Smooth muscle cell (in vitro differentiated cells): ENCODE data around the gene TIAM2. TPM values are rescaled to one million over a fixed set of nuclear protein-coding genes. Genes with fewer than 3 reads are reported as not detected.
"Not testable (repeated sequence)": the region's sequence is repeated elsewhere in the genome, so short reads cannot be mapped to it uniquely, and the experiment has no call there.

Experiments used
- DNase-seq: peaks from one replicate; lab custom pipeline; 2025; ENCODE audit not compliant: unreplicated experiment; lab: John Stamatoyannopoulos, UW
- H2AFZ ChIP-seq: fragments of 200-600 bp; sonication (generic); 2 replicates; pipeline ENCODE4 v1.6.0; 2016; ENCODE audit warnings: antibody characterized with exemption, low read depth, mild to moderate bottlenecking
- H3F3A ChIP-seq: fragments of 200-600 bp; sonication (generic); 2 replicates; pipeline ENCODE4 v1.6.0; 2017; ENCODE audit warnings: antibody characterized with exemption, low read depth
- H3K27ac ChIP-seq: fragments of 200-600 bp; sonication (generic); 2 replicates; pipeline ENCODE4 v1.5.1; 2016; ENCODE audit warnings: low read depth, mild to moderate bottlenecking
- H3K27me3 ChIP-seq: fragments of 200-600 bp; sonication (generic); 2 replicates; pipeline ENCODE4 v1.6.1; 2016; ENCODE audit warnings: low read depth, mild to moderate bottlenecking
- H3K36me3 ChIP-seq: fragments of 200-600 bp; sonication (generic); 2 replicates; pipeline ENCODE4 v1.5.1; 2016; ENCODE audit warnings: low read depth
- H3K4me1 ChIP-seq: fragments of 200-600 bp; sonication (generic); 2 replicates; pipeline ENCODE4 v1.5.1; 2016; ENCODE audit warnings: low read depth
- H3K4me2 ChIP-seq: fragments of 200-600 bp; sonication (generic); 2 replicates; pipeline ENCODE4 v1.6.0; 2016; ENCODE audit warnings: mild to moderate bottlenecking
- H3K4me3 ChIP-seq: fragments of 200-600 bp; sonication (generic); 2 replicates; pipeline ENCODE4 v1.5.1; 2016; ENCODE audit warnings: mild to moderate bottlenecking
- H3K79me2 ChIP-seq: fragments of 200-600 bp; sonication (generic); 2 replicates; pipeline ENCODE4 v1.6.0; 2016; ENCODE audit warnings: low read depth, mild to moderate bottlenecking
- H3K9ac ChIP-seq: fragments of 200-600 bp; sonication (generic); 2 replicates; pipeline ENCODE4 v1.6.0; 2016; ENCODE audit warnings: low read depth
- H3K9me3 ChIP-seq: fragments of 200-600 bp; sonication (generic); replicated peaks from 2 replicates; pipeline ENCODE4 v1.5.1; 2016; ENCODE audit warnings: low read depth
- H4K20me1 ChIP-seq: fragments of 200-600 bp; sonication (generic); 2 replicates; pipeline ENCODE4 v1.6.0; 2016; ENCODE audit warnings: low read depth
- CTCF ChIP-seq: fragments of 200-600 bp; sonication (generic); IDR thresholded peaks from 2 replicates; pipeline ENCODE4 v1.5.1; 2017; ENCODE audit warnings: borderline replicate concordance, mild to moderate bottlenecking, antibody characterized with exemption; ENCODE audit not compliant: insufficient read depth, poor library complexity, severe bottlenecking
- WGBS: methylation state at CpG from one replicate; pipeline ENCODE4 v1.1.7; 2016; ENCODE audit warnings: low lambda C conversion rate; 5-methylcytosine and 5-hydroxymethylcytosine counted together
- polyA plus RNA-seq: library from polyadenylated mRNA; unstranded; fragments of >200 nt; fragmentation: Nextera tagmentation; extraction: Ambion mirVana; gene quantifications from 2 replicates; pipeline ENCODE4 v1.2.1, GENCODE V29; 2016
- total RNA-seq: library from RNA; depleted of rRNA; stranded (reverse); fragments of >200 nt; gene quantifications from 2 replicates; pipeline ENCODE4 v1.2.3, GENCODE V29; 2014

The TIAM2 gene
- total and polyA plus RNA-seq, 2 experiments from 2014 or later: 13.1 to 24.9 TPM

DNA sequence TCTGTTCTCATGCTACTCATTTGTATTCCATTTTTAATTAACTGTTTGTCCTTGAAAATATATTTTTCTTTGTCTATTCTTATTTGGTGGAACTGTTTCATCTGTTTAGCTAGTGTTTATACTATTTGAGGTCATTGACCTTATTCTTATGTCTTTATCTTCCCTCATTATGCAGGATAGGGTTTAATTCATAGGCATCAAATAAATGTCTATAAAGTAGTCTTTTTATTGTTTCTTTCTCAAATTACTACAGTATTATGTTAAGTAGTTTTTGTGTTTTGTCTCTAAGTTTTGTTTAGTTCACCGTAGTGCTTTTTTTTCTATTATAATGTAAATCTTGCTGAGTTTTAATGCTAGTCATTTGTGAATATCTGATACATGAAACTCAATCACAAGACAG is 19.0 kb downstream of the TIAM2 start:
- Histone ChIP-seq H3K9me3 (no peaks in the 10 kb centered on the region), H3K4me1 (peaks cover 10% of the 10 kb centered on the region), H3K27me3 (no peaks in the 10 kb centered on the region), H3K4me2 (no peak overlapping the region), H3K36me3 (no peaks in the 10 kb centered on the region), H3K9ac (no peak overlapping the region), H3K27ac (peak overlapping the region; percentile 44), H3K79me2 (peaks cover 17% of the 10 kb centered on the region), H3F3A (no peaks in the 10 kb centered on the region), H4K20me1 (peaks cover 16% of the 10 kb centered on the region), H2AFZ (no peak overlapping the region), H3K4me3 (no peak overlapping the region)
- no peak for DNase-seq
- no peak for TF ChIP-seq CTCF
- 95% methylated on average over 1 of the region's 1 CpG for WGBS

DNA sequence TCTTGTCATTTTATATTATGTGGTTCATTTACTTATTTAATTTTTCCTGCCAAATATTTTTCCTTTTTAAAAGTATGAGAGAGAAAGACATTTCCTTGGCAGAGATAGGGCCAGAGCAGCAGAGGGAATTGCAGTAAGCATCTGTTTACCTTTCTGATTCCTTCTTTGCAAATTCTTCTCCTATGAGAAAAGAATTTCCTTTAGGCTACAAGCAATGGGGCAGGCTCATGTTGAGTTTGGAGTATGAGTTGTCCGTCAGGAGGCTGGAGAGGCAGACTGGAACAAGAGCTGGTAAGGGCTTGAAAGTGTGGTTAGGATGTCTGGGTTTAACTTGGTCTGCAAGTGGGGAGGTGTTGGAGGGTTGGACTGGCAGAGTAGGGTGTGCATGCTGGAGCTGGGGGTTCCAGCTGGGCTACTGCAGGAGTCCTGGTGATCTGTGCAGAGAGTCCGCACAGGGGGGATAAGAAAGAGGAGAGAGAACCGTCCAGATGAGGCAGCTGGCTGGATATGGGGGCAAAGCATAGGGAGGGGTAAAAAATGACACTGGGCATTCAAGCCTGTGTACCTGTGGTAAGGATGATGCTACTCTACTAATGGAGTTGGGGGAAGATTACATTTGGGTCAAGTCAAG is 19.7 kb downstream of the TIAM2 start:
- Histone ChIP-seq H2AFZ (no peak overlapping the region), H4K20me1 (peaks cover 19% of the 10 kb centered on the region), H3K9me3 (no peaks in the 10 kb centered on the region), H3K4me2 (no peak overlapping the region), H3K27ac (peak overlapping the region; percentile 44), H3K9ac (no peak overlapping the region), H3K4me3 (no peak overlapping the region), H3K27me3 (no peaks in the 10 kb centered on the region), H3K79me2 (peaks cover 12% of the 10 kb centered on the region), H3F3A (no peaks in the 10 kb centered on the region), H3K4me1 (peaks cover 10% of the 10 kb centered on the region), H3K36me3 (no peaks in the 10 kb centered on the region)
- no peak for DNase-seq
- WGBS: 75% methylated on average over 3 of the region's 3 CpGs
- TF ChIP-seq CTCF: no peak

- H4K20me1 ChIP-seq: peaks cover 19% of the 10 kb centered on the region
- not testable (repeated sequence) for H3K27ac ChIP-seq, H3K4me2 ChIP-seq, H3K9me3 ChIP-seq, H3K36me3 ChIP-seq, H3K27me3 ChIP-seq, H3K9ac ChIP-seq, H3F3A ChIP-seq, H3K4me3 ChIP-seq, H3K79me2 ChIP-seq, H2AFZ ChIP-seq, DNase-seq
- H3K4me1 ChIP-seq: peaks cover 10% of the 10 kb centered on the region
- WGBS: 91% methylated on average over 3 of the region's 3 CpGs
Measured at GRCh38 chr6:155018415-155018814, 23.3 kb downstream of the TIAM2 start.

GRCh38 chr6:155021680-155022079 is 26.6 kb downstream of the TIAM2 start:
- 81% methylated on average over 5 of the region's 5 CpGs for whole genome bisulfite sequencing
- H3K4me2 ChIP-seq: no peak overlapping the region
- no peak for TF ChIP-seq CTCF
- no peaks in the 10 kb centered on the region for H3K36me3 ChIP-seq
- H2AFZ ChIP-seq: no peak overlapping the region
- DNase-seq: no peak
- H3K79me2 ChIP-seq: no peaks in the 10 kb centered on the region
- no peaks in the 10 kb centered on the region for H3K27me3 ChIP-seq
- no peaks in the 10 kb centered on the region for H3F3A ChIP-seq
- peaks cover 8% of the 10 kb centered on the region for H3K4me1 ChIP-seq
- H3K9ac ChIP-seq: no peak overlapping the region
- peaks cover 7% of the 10 kb centered on the region for H4K20me1 ChIP-seq
- H3K4me3 ChIP-seq: no peak overlapping the region
- no peak overlapping the region for H3K27ac ChIP-seq
- H3K9me3 ChIP-seq: no peaks in the 10 kb centered on the region
